Measurements from ENCODE around the gene UNC50.

GRCh38 chr2:98665677-98666076, 57.3 kb downstream of the UNC50 start:
- TF ChIP-seq CTCF (IDR thresholded peaks at IDR 0.05; ENCODE audit: low read depth, low read length, missing input control) (no peak), GABPA (IDR thresholded peaks at IDR 0.05 in 1 of 2, conservative IDR thresholded peaks at IDR 0.05 in 1 of 2) (no peak), ZBTB33 (IDR thresholded peaks at IDR 0.05) (no peak), FOXA1 (IDR thresholded peaks at IDR 0.05) (no peak)
